AG04450 (cell line): ENCODE data around the gene TH. TPM values are rescaled to one million over a fixed set of nuclear protein-coding genes. Genes with fewer than 3 reads are reported as not detected.
A peak's percentile ranks its signal among the peaks of the same experiment; 100 is the strongest.

Experiments used
- CTCF ChIA-PET: fragments of 300-600, 350-600 bp; formaldehyde crosslinking; extraction: SDS; loops from one replicate; lab custom pipeline; 2022; ENCODE audit warnings: antibody characterized with exemption, inconsistent platforms; lab: Charles Lee
- POLR2A ChIA-PET: fragments of 350-600 bp; formaldehyde crosslinking; extraction: SDS; loops from one replicate; lab custom pipeline; 2021; ENCODE audit warnings: antibody characterized with exemption, inconsistent platforms; lab: Yijun Ruan, JAX
- DNase-seq: peaks from one replicate; pipeline ENCODE4 v3.0.0-alpha.2; 2011; ENCODE audit warnings: low read depth, low spot score
- H3K27ac ChIP-seq: one replicate; pipeline ENCODE4 v1.5.1; 2012; ENCODE audit warnings: low read depth, low read length, control low read depth
- H3K27me3 ChIP-seq: one replicate; pipeline ENCODE4 v1.6.0; 2012; ENCODE audit warnings: low read length; ENCODE audit not compliant: control insufficient read depth, insufficient read depth
- H3K4me3 ChIP-seq: 2 replicates; pipeline ENCODE4 v1.5.1; 2011; ENCODE audit warnings: mild to moderate bottlenecking, low read depth, low read length, control low read depth
- H3K9me3 ChIP-seq: 2 replicates; pipeline ENCODE4 v1.5.1; 2012; ENCODE audit warnings: low read length; ENCODE audit not compliant: control insufficient read depth, insufficient read depth
- CTCF ChIP-seq: IDR thresholded peaks from 2 replicates; pipeline ENCODE4 v1.5.1; 2011; ENCODE audit warnings: low read depth, low read length, control low read depth, inconsistent platforms
- polyA plus RNA-seq: library from polyadenylated mRNA; depleted of rRNA; stranded (reverse); fragments of >200 nt; gene quantifications from 2 replicates; pipeline ENCODE4 v1.2.3, GENCODE V29; 2011

Gene TH
- polyA plus RNA-seq, 1 experiment: not detected

DNA sequence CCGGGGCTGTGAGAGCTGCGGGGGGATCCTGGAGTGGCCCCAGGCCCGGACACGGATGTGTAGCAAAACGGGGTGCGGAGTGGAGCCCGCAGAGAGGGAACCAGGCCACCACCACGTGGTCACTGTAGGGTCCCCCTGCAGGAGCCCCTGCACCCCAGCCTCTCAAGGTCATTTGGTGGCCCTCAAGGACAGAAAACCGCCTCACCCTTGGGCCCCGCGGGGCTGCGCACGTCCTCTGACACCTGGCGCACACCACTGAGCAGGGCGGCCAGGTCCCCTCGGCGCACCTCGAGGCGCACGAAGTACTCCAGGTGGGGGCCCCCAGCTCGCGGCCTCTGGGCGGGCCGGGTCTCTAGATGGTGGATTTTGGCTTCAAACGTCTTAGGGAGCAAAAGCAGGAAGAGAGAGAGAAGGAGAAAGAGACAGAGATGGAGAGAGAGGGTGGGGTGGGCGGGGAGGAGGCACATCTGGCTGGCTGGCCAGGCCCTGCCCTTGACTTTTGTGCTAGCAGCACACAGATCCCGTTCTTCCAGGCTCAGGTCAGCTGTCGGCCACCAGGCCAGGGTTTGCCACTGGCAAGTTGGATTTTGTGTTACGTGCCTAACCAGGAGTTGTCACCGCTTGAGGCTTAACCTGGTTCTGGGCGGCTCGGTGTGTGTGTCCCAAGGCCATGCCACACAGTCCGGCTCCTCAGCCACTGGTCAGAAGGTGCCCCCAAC, 3.2 kb downstream of the TH start:
- Histone ChIP-seq H3K27ac (no peak overlapping the region), H3K9me3 (no peaks in the 10 kb centered on the region; the same call in 1 of the 2 replicates), H3K4me3 (no peak overlapping the region), H3K27me3 (peaks cover 17% of the 10 kb centered on the region)
- CTCF ChIA-PET: interaction anchor here (0.7 to 1.4 kb wide), 4 partner anchors 11 to 516 kb away, joined by 3 to 8 read pairs (median 3); no protein-coding TSS in a partner anchor
- TF ChIP-seq CTCF: no peak
- POLR2A ChIA-PET: no interaction called here
- DNase-seq: no peak

- Histone ChIP-seq H3K27me3 (peaks cover 17% of the 10 kb centered on the region), H3K4me3 (no peak overlapping the region), H3K27ac (no peak overlapping the region), H3K9me3 (no peaks in the 10 kb centered on the region; the same call in 1 of the 2 replicates)
- no peak for DNase-seq
- CTCF ChIA-PET: interaction anchor here (0.8 to 2.5 kb wide), 3 partner anchors 10 to 253 kb away, joined by 3 to 13 read pairs (median 3); no protein-coding TSS in a partner anchor
- POLR2A ChIA-PET: no interaction called here
- TF ChIP-seq CTCF: no peak
Observed at GRCh38 chr11:2167141-2168045, 4.2 kb downstream of the TH start.

DNA sequence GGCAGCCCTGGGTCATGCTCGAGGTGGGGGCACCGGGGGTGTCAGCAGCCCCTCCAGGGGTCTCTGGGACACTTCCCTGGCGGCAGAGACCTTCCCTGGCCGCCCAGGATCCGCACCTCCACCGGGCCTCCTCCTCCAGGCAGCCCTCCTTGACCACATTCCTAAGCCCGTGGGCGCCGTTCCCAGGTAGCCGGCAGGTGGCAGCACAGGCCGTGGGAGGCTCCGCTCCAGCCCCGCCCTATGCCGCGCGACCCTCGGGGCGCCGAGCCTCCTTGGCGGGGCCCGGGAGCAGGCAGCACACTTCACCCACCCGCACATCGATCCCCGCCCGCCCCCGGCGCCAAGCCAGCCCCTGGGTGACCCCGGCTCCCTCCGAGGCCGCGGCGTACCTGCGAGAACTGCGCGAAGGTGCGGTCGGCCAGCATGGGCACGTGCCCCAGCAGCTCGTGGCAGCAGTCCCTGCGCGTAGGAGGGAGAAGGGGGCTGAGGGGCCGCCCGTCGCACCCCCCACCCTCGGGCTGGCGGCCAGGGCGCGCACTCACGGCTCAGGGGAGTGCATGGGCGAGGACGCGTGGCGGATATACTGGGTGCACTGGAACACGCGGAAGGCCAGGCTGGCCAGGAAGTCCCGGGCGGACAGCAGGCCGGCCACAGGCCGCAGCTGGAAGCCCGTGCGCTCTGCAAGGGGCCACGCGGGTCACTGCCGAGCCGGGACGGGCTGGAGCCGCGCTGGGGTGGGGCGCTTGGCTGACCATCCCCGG, 5.3 kb downstream of the TH start:
- Histone ChIP-seq H3K4me3 (no peak overlapping the region), H3K9me3 (no peaks in the 10 kb centered on the region; the same call in 1 of the 2 replicates), H3K27me3 (peaks cover 17% of the 10 kb centered on the region), H3K27ac (no peak overlapping the region)
- CTCF ChIA-PET: interaction anchor here (2.3 to 2.5 kb wide), 2 partner anchors 254 to 514 kb away, joined by 10 to 13 read pairs; no protein-coding TSS in a partner anchor
- POLR2A ChIA-PET: no interaction called here
- TF ChIP-seq CTCF: peak; percentile 46
- no peak for DNase-seq

DNA sequence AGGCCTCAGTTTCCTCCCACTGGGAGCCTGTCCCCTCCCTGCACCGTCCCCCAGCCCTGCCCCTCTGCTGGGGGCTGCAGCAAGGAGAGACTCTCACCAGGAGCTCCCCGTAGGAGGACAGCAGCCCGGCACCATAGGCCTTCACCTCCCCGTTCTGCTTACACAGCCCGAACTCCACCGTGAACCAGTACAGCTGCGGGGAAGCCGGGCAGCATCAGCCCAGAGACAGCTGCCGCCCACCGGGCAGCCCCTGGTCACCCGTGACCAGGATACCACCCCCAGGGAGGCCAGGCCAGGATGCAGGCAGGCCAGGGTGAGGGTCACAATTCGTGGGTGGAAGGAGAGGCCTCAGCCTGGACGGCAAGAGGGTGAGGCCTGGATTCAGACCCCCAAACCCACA, 6.0 kb downstream of the TH start:
- no peak for TF ChIP-seq CTCF
- ChIA-PET POLR2A (no interaction called here), CTCF (interaction anchor here (0.6 to 2.5 kb wide), 5 partner anchors 14 to 513 kb away, joined by 3 to 13 read pairs (median 10); partner anchors contain the start of gene TSSC4)
- Histone ChIP-seq H3K4me3 (no peak overlapping the region), H3K27me3 (peaks cover 17% of the 10 kb centered on the region), H3K27ac (no peak overlapping the region), H3K9me3 (no peaks in the 10 kb centered on the region; the same call in 1 of the 2 replicates)
- DNase-seq: no peak
